Prostate gland (tissue), 2 donors: ENCODE results near the gene KRTAP10-1.

ENCODE experiments used
- CTCF ChIP-seq, 4 experiments: fragments of 200-600 bp in 2 of 4; fragments of 450-650 bp in 2 of 4; sonication (generic) in 2 of 4; IDR thresholded peaks; 1 replicate in 3 of 4; 2 replicates in 1 of 4; pipeline ENCODE4 v1.5.1; 2016 to 2019; ENCODE audit warnings: antibody characterized with exemption in 4 of 4, mild to moderate bottlenecking in 2 of 4, moderate library complexity in 2 of 4
- POLR2A ChIP-seq: fragments of 450-650 bp; IDR thresholded peaks from one replicate; pipeline ENCODE4 v1.6.1; 2016; ENCODE audit warnings: antibody characterized with exemption, mild to moderate bottlenecking

- TF ChIP-seq CTCF (IDR thresholded peaks at IDR 0.05) (no peak), POLR2A (no peak)
Observed at GRCh38 chr21:44516342-44516741, 23.7 kb downstream of the KRTAP10-1 start.
